Hepatocyte (in vitro differentiated cells): Measurements from ENCODE around the gene TRIM39. TPM values are rescaled to one million over a fixed set of nuclear protein-coding genes. Genes with fewer than 3 reads are reported as not detected.

Experiments used
- DNase-seq: peaks from one replicate; pipeline ENCODE4 v3.0.0-alpha.2; 2016; ENCODE audit warnings: low spot score
- H2AFZ ChIP-seq: fragments of 200-600 bp; sonication (generic); 2 replicates; pipeline ENCODE4 v1.6.0; 2016; ENCODE audit warnings: antibody characterized with exemption, mild to moderate bottlenecking
- H3K27ac ChIP-seq: fragments of 200-600 bp; sonication (generic); 2 replicates; pipeline ENCODE4 v1.5.1; 2016; ENCODE audit warnings: mild to moderate bottlenecking
- H3K27me3 ChIP-seq: fragments of 200-600 bp; sonication (generic); 2 replicates; pipeline ENCODE4 v1.6.1; 2016
- H3K36me3 ChIP-seq: fragments of 200-600 bp; sonication (generic); replicated peaks from 2 replicates; pipeline ENCODE4 v1.5.1; 2016; ENCODE audit warnings: low read depth; ENCODE audit not compliant: insufficient read depth
- H3K4me1 ChIP-seq: fragments of 200-600 bp; sonication (generic); 2 replicates; pipeline ENCODE4 v1.5.1; 2016; ENCODE audit warnings: mild to moderate bottlenecking, moderate library complexity; ENCODE audit not compliant: insufficient read depth
- H3K4me2 ChIP-seq: fragments of 200-600 bp; sonication (generic); 2 replicates; pipeline ENCODE4 v1.6.0; 2016
- H3K4me3 ChIP-seq: fragments of 200-600 bp; sonication (generic); 2 replicates; pipeline ENCODE4 v1.5.1; 2016; ENCODE audit warnings: mild to moderate bottlenecking
- H3K79me2 ChIP-seq: fragments of 200-600 bp; sonication (generic); 2 replicates; pipeline ENCODE4 v1.6.0; 2017; ENCODE audit warnings: mild to moderate bottlenecking
- H3K9me2 ChIP-seq: fragments of 200-600 bp; sonication (generic); replicated peaks from 2 replicates; pipeline ENCODE4 v1.6.0; 2017; ENCODE audit warnings: mild to moderate bottlenecking; ENCODE audit not compliant: insufficient read depth
- H3K9me3 ChIP-seq: fragments of 200-600 bp; sonication (generic); 2 replicates; pipeline ENCODE4 v1.5.1; 2016; ENCODE audit warnings: low read depth, mild to moderate bottlenecking
- H4K20me1 ChIP-seq: fragments of 200-600 bp; sonication (generic); 2 replicates; pipeline ENCODE4 v1.6.0; 2016; ENCODE audit warnings: mild to moderate bottlenecking; ENCODE audit not compliant: insufficient read depth, poor library complexity, severe bottlenecking
- CTCF ChIP-seq: fragments of 200-600 bp; sonication (generic); IDR thresholded peaks from 2 replicates; pipeline ENCODE4 v1.5.1; 2016; ENCODE audit warnings: antibody characterized with exemption, mild to moderate bottlenecking; ENCODE audit not compliant: poor library complexity
- EZH2 ChIP-seq: fragments of 200-600 bp; sonication (generic); IDR thresholded peaks from 2 replicates; pipeline ENCODE4 v1.6.1; 2016; ENCODE audit warnings: antibody characterized with exemption, mild to moderate bottlenecking, borderline replicate concordance
- EZH2phosphoT487 ChIP-seq: fragments of 200-600 bp; sonication (generic); IDR thresholded peaks from one replicate; pipeline ENCODE4 v1.6.1; 2018; ENCODE audit warnings: antibody characterized with exemption, mild to moderate bottlenecking, low read depth, moderate library complexity; ENCODE audit not compliant: unreplicated experiment, severe bottlenecking
- WGBS: methylation state at CpG from one replicate; pipeline ENCODE4 v1.1.6; 2016; ENCODE audit warnings: low lambda C conversion rate; ENCODE audit errors: missing lambda C conversion rate; 5-methylcytosine and 5-hydroxymethylcytosine counted together
- polyA plus RNA-seq: library from polyadenylated mRNA; unstranded; fragments of >200 nt; fragmentation: Nextera tagmentation; extraction: Ambion mirVana; gene quantifications from 2 replicates; pipeline ENCODE4 v1.2.1, GENCODE V29; 2016
- total RNA-seq: library from RNA; depleted of rRNA; stranded (reverse); fragments of >200 nt; gene quantifications from 2 replicates; pipeline ENCODE4 v1.2.3, GENCODE V29; 2014

TRIM39 gene
- total and polyA plus RNA-seq, 2 experiments from 2014 or later = 7.8 to 8.8 TPM

GRCh38 chr6:30325873-30326525, 728 bp upstream of the TRIM39 start:
- Histone ChIP-seq H2AFZ (peak overlapping the region; percentile 83), H3K4me1 (peaks cover 13% of the 10 kb centered on the region), H4K20me1 (peaks cover 37% of the 10 kb centered on the region), H3K4me3 (peak overlapping the region; percentile 78), H3K9me2 (no peaks in the 10 kb centered on the region), H3K9me3 (no peaks in the 10 kb centered on the region), H3K79me2 (peaks cover 53% of the 10 kb centered on the region), H3K27me3 (no peaks in the 10 kb centered on the region), H3K27ac (peak overlapping the region; percentile 98), H3K4me2 (peak overlapping the region; percentile 89), H3K36me3 (no peaks in the 10 kb centered on the region)
- WGBS = under 1% methylated on average over 28 of the region's 29 CpGs
- TF ChIP-seq CTCF = no peak
- peak; percentile 64 for DNase-seq

GRCh38 chr6:30327232-30327746, 562 bp downstream of the TRIM39 start:
- H4K20me1 ChIP-seq = peaks cover 25% of the 10 kb centered on the region
- peak overlapping the region; percentile 78 for H3K4me3 ChIP-seq
- peaks cover 13% of the 10 kb centered on the region for H3K4me1 ChIP-seq
- H3K36me3 ChIP-seq = no peaks in the 10 kb centered on the region
- H3K27me3 ChIP-seq = no peaks in the 10 kb centered on the region
- H2AFZ ChIP-seq = peak overlapping the region; percentile 83
- H3K27ac ChIP-seq = peak overlapping the region; percentile 98
- WGBS = 6% methylated on average over 17 of the region's 17 CpGs
- no peak for DNase-seq
- H3K79me2 ChIP-seq = peaks cover 40% of the 10 kb centered on the region
- no peaks in the 10 kb centered on the region for H3K9me2 ChIP-seq
- H3K9me3 ChIP-seq = no peaks in the 10 kb centered on the region
- no peak for TF ChIP-seq CTCF
- H3K4me2 ChIP-seq = peak overlapping the region; percentile 89

GRCh38 chr6:30328397-30328796, 1.7 kb downstream of the TRIM39 start:
- Histone ChIP-seq H3K4me1 (peaks cover 13% of the 10 kb centered on the region), H3K4me2 (no peak overlapping the region), H4K20me1 (peaks cover 18% of the 10 kb centered on the region), H3K27ac (no peak overlapping the region), H3K9me3 (no peaks in the 10 kb centered on the region), H3K4me3 (no peak overlapping the region), H2AFZ (no peak overlapping the region), H3K79me2 (peaks cover 29% of the 10 kb centered on the region), H3K9me2 (no peaks in the 10 kb centered on the region), H3K27me3 (no peaks in the 10 kb centered on the region), H3K36me3 (no peaks in the 10 kb centered on the region)
- TF ChIP-seq EZH2phosphoT487 = no peak
- TF ChIP-seq EZH2 = no peak
- no peak for TF ChIP-seq CTCF
- DNase-seq = no peak

GRCh38 chr6:30329331-30329730, 2.6 kb downstream of the TRIM39 start:
- no peak overlapping the region for H3K4me2 ChIP-seq
- no peak overlapping the region for H2AFZ ChIP-seq
- H3K9me2 ChIP-seq = no peaks in the 10 kb centered on the region
- H4K20me1 ChIP-seq = peaks cover 10% of the 10 kb centered on the region
- H3K36me3 ChIP-seq = no peaks in the 10 kb centered on the region
- H3K27ac ChIP-seq = no peak overlapping the region
- H3K4me3 ChIP-seq = no peak overlapping the region
- no peaks in the 10 kb centered on the region for H3K9me3 ChIP-seq
- peaks cover 19% of the 10 kb centered on the region for H3K79me2 ChIP-seq
- no peaks in the 10 kb centered on the region for H3K27me3 ChIP-seq
- peaks cover 12% of the 10 kb centered on the region for H3K4me1 ChIP-seq
- 97% methylated on average over 12 of the region's 12 CpGs for WGBS
- DNase-seq = no peak
- no peak for TF ChIP-seq CTCF
- no peak for TF ChIP-seq EZH2
- no peak for TF ChIP-seq EZH2phosphoT487
